ENCODE measurements around the gene TMEM236.

Gene TMEM236

GRCh38 chr10:17831896-17832295, 79.9 kb downstream of the TMEM236 start:
- no peak for DNase-seq

- DNase-seq, result no peak
Observed at GRCh38 chr10:17833656-17834055, 81.7 kb downstream of the TMEM236 start.

DNA sequence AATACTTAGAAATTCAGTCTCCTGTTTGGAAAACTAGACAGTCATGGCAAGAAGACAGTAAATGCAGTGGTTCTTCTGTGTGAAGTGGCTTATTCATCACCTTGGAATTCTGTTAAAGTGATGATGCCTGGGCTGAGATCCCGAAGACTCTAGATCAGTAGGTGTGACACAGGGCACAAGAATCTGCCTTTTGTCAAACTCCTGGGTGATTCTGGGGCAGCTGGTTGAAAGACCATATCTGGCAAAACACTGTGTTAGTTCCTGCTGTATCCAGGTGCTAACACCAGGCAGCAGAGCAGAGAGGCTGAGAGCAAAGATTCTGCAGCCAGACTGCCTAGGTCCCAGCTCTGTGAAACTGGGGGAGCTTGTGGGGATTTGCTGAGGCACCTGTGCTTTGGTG, 83.7 kb downstream of the TMEM236 start:
- DNase-seq, result peak; percentile 37

- no peak for DNase-seq
Observed at GRCh38 chr10:17836942-17837341, 84.9 kb downstream of the TMEM236 start.

DNA sequence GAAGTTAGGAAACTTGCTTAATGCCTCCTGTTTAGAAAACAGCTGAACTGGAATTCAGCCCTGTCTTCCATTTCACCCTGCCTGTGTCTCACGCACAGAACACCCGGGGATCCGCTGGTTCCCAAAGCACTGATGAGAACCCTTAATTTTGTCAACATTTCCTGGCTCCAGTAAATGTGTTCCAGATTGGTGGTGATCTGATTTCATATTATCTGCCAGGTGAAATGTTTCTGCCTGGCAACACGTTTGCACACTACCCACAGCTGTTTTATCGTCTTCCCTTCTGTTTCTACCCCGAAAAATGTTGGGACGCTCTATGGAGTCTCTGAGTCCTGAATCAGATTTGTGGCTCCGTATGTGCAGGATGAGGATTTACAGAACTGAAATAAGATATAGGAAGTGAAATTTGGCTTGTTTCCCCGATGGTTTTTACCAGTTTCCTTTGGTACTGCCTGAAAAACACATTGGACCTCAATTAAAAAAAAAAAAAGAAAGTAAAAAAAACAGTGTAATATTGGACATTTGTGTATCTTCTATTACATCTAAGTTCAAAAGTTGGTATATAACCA, 86.2 kb downstream of the TMEM236 start:
- DNase-seq, result no peak

GRCh38 chr10:17841050-17841449, 89.0 kb downstream of the TMEM236 start:
- DNase-seq, result no peak

DNA sequence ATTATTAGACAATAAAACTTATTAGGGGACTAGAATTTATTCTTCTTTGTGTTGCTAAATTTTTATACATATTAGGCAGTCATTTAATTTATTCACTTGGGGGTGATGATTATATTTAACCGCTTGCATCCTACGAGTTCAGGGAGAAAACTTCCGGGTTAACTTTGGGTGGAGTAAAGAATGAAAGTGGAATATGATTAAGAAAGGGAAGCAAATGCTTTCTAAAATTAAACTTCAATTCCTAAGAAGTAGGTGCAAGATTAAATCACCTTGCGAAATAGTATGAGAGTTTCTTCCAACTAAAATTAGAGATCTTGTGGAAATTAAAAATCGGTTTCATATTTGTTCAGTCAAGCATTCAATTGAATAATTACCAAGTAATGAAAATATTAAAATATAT, 90.6 kb downstream of the TMEM236 start:
- no peak for DNase-seq

GRCh38 chr10:17847585-17848296, 95.7 kb downstream of the TMEM236 start:
- DNase-seq, result no peak

DNA sequence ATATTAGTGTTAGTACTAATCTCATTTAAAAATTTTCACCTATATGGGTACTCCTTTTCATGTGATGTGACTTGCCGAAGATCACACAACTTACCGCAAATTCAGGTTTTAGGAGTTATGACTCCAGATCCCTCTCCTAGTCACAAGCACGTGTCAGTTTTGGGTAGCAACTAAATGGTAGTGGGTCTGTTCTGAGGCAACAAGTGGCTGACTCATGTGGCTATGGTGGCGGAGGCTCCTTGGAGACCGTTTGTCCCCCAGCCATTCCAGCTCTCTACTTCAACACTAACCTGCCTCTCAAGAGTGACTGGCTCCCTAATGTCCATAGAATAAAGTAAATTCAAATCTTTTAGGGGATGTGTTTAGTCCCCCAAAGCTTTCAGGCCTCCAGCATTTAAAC, 96.6 kb downstream of the TMEM236 start:
- no peak for DNase-seq
